ENCODE measurements around the gene DLGAP1. TPM values are rescaled to one million over a fixed set of nuclear protein-coding genes. Genes with fewer than 3 reads are reported as not detected.

DLGAP1 gene
- total and polyA plus RNA-seq, 2 of the 13 experiments (the other 11 are each of a cell fraction or from before 2014, with no cell fraction given), result 0.01 TPM; not detected in 1

- ChIA-PET CTCF (ENCODE audit: low intra/inter-chr PET ratio, low total read pairs) (no interaction called here), POLR2A (no interaction called here)
- 4% methylated on average over 2 of the region's 4 CpGs for WGBS (ENCODE audit: low lambda C conversion rate)
- H3K27me3 ChIP-seq (ENCODE audit: control insufficient read depth in 1 of 2, insufficient read depth in 2 of 2, low read length in 2 of 2), result no peaks in the 10 kb centered on the region
- H2AFZ ChIP-seq (ENCODE audit: low read length), result no peak overlapping the region
- TF ChIP-seq ZNF160 (CRISPR knock-in tag; IDR thresholded peaks at IDR 0.05), result no peak
- TF ChIP-seq PRPF4 (IDR thresholded peaks at IDR 0.05; ENCODE audit: low read depth, low read length, poor library complexity, severe bottlenecking), result no peak
- no peak for TF ChIP-seq ZFYVE20 (CRISPR knock-in tag; IDR thresholded peaks at IDR 0.05; ENCODE audit: borderline replicate concordance, low read depth)
- no peak for TF ChIP-seq ZNF580 (CRISPR knock-in tag; IDR thresholded peaks at IDR 0.05; ENCODE audit: borderline replicate concordance, low read depth)
- no peak for TF ChIP-seq RBM22 (optimal IDR thresholded peaks at IDR 0.05; ENCODE audit: low read length)
- no peak for TF ChIP-seq FUBP1 (CRISPR knock-in tag; IDR thresholded peaks at IDR 0.05; ENCODE audit: borderline replicate concordance)
- TF ChIP-seq KAT7 (CRISPR knock-in tag; IDR thresholded peaks at IDR 0.05; ENCODE audit: borderline replicate concordance), result no peak
- no peak for TF ChIP-seq HOXD1 (CRISPR knock-in tag; IDR thresholded peaks at IDR 0.05)
- TF ChIP-seq GZF1 (CRISPR knock-in tag; IDR thresholded peaks at IDR 0.05), result no peak
- TF ChIP-seq ZNF460 (CRISPR knock-in tag; IDR thresholded peaks at IDR 0.05; ENCODE audit: borderline replicate concordance), result no peak
- TF ChIP-seq CENPT (CRISPR knock-in tag; IDR thresholded peaks at IDR 0.05; ENCODE audit: low read depth), result no peak
- no peak for TF ChIP-seq SIX1 (CRISPR knock-in tag; IDR thresholded peaks at IDR 0.05; ENCODE audit: borderline replicate concordance)
- no peak for TF ChIP-seq CENPX (CRISPR knock-in tag; IDR thresholded peaks at IDR 0.05)
- TF ChIP-seq SRSF9 (IDR thresholded peaks at IDR 0.05; ENCODE audit: borderline replicate concordance, insufficient read depth, low read depth, low read length, poor library complexity, severe bottlenecking), result no peak
- no peak for TF ChIP-seq NCOA1 (CRISPR knock-in tag; IDR thresholded peaks at IDR 0.05)
- no peak for TF ChIP-seq ZNF282 (IDR thresholded peaks at IDR 0.05; ENCODE audit: partially characterized antibody)
- no peaks in the 10 kb centered on the region for H3K79me2 ChIP-seq (ENCODE audit: insufficient read depth, low read length)
- H3K9me3 ChIP-seq (ENCODE audit: low read length), result no peaks in the 10 kb centered on the region
- FAIRE-seq (no peak), DNase-seq (ENCODE audit: low spot score) (no peak), ATAC-seq (no peak)
- H3K4me2 ChIP-seq (ENCODE audit: low read depth, low read length), result no peak overlapping the region
- no peak overlapping the region for H3K4me3 ChIP-seq (replicated peaks in 1 of 3; ENCODE audit: insufficient read depth in 1 of 3, low read depth in 2 of 3, low read length in 3 of 3)
- intact Hi-C loops (cut with micrococcal nuclease; ENCODE audit: unreplicated experiment) (no loop called here), in situ Hi-C loops (cut with HindIII; ENCODE audit: extremely low pct_ligation_motif_present, low pct_unique_long_range_greater_than_20kb) (no loop called here)
- no peaks in the 10 kb centered on the region for H3K36me3 ChIP-seq (replicated peaks in 1 of 2; ENCODE audit: control insufficient read depth in 1 of 2, insufficient read depth in 2 of 2, low read length in 2 of 2)
- no peaks in the 10 kb centered on the region for H3K4me1 ChIP-seq (ENCODE audit: insufficient read depth, low read length)
- H4K20me1 ChIP-seq (ENCODE audit: insufficient read depth, low read length), result no peaks in the 10 kb centered on the region
- H3K9ac ChIP-seq (ENCODE audit: insufficient read depth, low read depth, low read length), result no peak overlapping the region
- no peak overlapping the region for H3K27ac ChIP-seq (ENCODE audit: extremely low read length, insufficient read depth, low read length)
- no TSS peak for BruUV-seq (replicated peaks)
Measured at GRCh38 chr18:3932276-3932675, 522.8 kb downstream of the DLGAP1 start.

Data from HepG2 (cell line).